ENCODE measurements around the gene SNX8.

SNX8 gene

DNA sequence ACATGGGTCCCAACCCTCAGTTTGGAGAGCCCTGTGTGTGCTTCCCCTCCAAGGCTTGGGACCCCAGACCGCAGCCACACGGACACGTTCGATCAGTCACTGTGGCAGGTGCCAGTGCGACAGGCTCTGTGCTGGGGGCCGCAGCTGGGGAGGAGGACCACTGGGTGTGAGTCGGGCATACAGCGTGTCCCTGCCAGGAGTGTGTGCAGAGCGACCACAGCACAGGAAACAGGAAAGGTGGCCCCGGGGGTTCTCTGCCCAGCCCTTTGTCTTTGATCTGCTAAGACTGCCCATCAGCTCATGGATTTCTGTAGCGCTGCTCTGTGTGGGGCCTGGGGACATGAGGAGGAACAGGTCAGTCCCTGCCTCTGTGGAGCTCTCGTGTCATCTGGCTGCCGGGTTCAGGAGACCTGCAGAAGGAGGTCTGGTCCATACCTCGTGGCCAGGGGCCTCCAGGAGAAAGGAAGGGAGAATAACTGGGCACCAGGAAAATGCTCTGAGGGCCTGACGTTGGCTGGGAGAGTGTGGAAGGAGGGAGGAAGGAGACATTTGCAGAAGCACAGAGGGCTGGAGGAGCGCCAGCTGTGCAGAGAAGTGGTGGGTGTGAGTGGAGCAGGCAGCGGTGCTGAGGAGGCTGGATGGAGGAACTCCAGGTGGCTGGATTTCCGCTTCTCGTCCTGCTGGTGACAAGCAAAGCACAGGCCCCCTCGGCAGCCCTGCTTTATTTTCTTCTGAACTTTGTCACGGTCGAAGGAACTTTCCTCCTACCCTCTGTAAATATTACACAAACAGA is 68.2 kb downstream of the SNX8 start:
- DNase-seq (ENCODE audit: low read depth, low spot score), result peak; percentile 62

DNA sequence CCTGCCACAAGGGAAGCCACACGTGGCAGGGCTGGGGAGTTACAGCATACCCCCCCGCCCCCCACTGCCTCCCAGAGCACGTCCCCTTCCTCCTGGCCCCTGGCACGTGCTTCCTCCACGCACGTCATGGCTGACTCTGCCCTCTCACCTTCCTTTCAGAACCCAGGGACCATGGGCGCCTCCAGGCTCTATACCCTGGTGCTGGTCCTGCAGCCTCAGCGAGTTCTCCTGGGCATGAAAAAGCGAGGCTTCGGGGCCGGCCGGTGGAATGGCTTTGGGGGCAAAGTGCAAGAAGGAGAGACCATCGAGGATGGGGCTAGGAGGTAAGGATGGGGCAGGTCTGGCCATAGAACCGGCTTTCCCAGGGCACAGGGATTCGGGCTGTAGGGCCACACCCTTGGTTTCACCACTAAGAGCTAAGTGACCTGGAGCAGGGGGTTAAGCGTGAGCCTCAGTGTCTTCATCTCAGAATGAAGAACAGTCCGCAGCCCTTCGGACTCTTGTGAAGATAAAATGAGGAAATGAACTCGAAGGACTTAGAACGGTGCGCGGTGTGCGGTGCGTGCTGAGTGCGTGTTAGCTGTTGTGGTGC is 69.7 kb downstream of the SNX8 start:
- DNase-seq (ENCODE audit: low read depth, low spot score), result no peak

DNA sequence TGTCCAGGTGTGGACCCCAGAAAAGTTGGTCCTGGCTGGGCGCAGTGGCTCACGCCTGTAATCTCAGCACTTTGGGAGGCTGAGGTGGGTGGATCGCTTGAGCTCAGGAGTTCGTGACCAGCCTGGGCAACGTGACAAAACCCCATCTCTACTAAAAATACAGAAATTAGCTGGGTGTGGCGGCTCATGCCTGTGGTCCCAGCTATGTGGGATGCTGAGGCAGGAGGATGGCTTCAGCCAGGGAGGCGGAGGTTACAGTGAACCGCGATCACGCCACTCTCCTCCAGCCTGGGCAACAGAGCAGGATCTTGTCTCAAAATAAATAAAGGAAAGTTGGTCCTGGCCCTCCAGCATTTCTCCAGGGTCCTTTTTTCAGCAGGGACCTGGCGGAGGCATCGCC is 70.8 kb downstream of the SNX8 start:
- DNase-seq (ENCODE audit: low read depth, low spot score), result no peak

DNA sequence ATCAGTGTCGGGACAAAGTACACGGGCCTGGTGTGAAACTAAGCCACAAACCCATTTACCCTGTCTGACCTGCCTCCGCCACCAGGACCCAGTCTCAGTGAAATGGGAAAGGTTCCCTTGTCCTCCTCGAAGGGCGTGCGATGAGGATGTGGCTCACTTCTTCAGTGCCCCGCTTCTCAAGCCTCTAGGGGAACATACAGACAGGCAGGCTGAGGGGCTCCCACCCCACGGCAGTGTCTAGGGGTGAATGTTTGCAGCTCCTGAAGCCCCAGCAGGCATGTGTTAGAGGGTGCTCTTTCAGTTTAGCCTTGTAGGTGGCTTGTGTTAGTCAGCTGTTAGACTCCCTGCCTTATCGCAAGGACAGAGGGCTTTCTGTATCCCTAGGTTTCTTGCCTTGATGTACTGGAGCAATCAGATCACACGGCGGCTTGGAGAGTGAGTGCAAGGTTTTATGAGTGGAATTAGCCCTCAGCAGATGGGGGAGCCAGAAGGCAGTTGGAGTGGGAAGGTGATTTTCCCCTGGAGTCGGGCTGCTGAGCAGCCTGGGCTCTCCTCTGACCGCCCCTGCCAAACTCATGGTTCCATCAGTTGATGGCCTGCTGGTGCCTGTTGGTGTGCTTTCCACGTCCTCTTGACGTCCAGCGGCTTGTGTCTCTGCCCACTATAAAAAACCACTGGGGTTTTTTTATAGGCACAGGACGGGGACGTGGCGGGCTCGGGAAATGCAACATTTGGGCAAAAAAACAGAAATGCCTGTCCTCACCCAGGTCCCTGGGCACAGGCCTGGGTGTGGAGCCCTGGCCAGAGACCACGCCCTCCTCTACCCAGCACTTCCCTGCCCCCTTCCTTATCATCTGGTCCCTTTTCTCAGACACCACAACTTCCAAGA is 71.5 kb downstream of the SNX8 start:
- DNase-seq (ENCODE audit: low read depth, low spot score), result peak; percentile 37

DNA sequence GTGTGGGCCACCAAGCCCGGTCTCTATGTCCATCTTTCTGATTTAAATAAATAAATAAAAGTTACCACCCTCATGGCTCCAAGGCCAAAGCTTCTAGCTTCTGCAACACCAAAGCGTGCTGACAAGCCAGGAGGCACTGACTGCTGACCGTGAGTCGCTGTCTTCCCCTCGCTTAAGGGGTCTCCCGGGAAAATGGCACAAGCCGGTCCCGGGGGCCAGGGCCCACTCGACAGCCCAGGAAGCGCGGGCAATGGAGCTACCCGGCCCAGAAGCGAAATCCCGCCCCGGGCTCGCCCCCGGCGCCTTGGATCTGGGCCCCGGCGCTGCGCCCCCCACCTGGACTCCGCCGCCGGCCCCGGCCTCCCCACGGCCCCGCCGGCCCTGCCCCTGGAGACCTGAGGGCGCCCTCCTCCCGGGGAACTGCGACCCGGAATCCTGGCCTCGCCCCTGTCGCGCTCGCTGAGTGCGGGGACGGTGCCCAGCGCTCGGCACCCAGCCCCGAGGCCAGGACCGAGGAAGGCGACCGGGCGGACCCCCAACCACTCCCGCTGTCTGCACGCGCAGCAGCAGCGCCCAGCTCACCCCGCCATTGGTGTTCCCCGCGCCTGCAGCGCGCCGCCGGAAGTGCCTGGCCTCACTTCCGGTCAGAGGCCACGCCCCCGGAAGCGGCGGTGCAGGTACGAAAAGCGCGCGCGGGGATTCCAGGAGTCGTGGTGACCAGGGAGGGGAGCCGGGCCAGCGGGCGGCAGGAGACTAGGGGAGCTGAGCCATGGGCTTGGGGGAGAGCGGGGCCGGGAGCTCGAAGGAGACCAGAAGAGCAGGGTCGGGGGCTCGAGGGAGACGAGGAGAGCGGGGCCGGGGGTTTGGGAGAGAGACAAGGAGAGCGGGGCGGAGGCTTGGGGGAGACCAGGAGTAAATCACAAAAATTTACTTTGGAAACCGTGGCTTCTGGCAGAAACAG is 72.4 kb downstream of the SNX8 start, which contains the start of the genes MRM2 and NUDT1:
Gene MRM2, minus strand, starts transcription at position 626 of the 961 bp plus-strand sequence. Its CDS starts 36 bp downstream, at position 590.
Gene NUDT1, plus strand, starts transcription at position 647 of the 961 bp plus-strand sequence. CDS start 2,349 bp downstream, outside the sequence.
- peak; percentile 85 for DNase-seq (ENCODE audit: low read depth, low spot score)

DNA sequence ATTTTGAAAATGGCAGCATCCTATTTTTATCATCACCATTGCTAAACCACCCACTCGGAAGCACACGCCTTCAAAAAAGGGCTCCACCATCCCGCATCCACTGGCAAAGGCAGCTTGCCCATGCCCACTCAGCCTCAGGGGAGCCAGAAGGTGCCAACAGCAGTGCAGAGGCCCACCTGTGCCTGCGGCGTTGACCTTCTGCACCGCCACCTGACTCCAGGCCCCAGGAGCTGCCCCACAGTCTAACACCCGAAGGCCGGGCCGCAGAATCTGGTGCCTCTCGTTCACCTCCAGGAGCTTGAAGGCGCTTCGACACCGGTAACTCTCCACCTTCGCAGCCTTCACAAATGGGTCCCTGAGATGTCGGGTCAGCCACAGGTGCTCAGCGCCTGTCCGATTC is 75.0 kb downstream of the SNX8 start:
- DNase-seq (ENCODE audit: low read depth, low spot score), result no peak

DNA sequence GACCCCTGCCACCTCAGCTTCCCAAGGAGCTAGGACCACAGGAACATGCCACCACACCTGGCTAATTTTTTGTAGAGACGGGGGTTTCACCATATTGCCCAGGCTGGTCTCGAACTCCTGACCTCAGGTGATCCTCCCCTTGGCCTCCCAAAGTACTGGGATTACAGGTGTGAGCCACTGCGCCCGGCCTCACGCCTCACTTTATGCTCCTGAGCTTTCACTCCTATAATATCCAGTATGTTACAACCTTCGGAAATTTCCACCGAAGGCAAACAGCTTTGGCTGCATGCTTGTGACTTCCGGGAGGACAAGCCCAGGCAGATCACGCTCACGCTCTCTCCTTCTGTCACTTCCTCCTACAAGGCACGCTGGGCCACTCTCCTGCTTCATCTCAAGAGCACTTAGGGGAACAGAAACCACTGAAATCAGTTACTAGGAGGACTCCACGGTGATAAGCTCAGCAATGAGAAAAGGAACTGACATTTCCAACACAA is 77.1 kb downstream of the SNX8 start:
- DNase-seq (ENCODE audit: low read depth, low spot score), result no peak

DNA sequence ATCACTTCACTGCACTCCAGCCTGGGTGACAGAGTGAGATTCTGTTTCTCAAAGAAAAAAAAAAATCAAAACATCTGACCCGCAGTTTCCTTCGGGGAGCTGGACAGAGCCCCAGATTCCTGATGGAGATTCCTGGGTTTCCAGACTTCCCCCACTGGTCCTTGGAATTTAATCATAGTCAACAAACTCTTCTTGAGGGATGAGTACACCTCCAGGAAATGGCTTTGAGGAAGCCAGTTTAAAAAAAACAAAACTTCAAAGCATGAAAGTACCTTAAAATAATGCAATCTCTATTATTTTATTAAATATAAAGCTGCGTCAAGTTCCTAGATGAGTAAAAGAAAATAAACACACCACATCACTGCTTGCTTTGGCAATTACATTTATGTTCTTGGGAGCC is 80.3 kb downstream of the SNX8 start:
- DNase-seq (ENCODE audit: low read depth, low spot score), result no peak

DNA sequence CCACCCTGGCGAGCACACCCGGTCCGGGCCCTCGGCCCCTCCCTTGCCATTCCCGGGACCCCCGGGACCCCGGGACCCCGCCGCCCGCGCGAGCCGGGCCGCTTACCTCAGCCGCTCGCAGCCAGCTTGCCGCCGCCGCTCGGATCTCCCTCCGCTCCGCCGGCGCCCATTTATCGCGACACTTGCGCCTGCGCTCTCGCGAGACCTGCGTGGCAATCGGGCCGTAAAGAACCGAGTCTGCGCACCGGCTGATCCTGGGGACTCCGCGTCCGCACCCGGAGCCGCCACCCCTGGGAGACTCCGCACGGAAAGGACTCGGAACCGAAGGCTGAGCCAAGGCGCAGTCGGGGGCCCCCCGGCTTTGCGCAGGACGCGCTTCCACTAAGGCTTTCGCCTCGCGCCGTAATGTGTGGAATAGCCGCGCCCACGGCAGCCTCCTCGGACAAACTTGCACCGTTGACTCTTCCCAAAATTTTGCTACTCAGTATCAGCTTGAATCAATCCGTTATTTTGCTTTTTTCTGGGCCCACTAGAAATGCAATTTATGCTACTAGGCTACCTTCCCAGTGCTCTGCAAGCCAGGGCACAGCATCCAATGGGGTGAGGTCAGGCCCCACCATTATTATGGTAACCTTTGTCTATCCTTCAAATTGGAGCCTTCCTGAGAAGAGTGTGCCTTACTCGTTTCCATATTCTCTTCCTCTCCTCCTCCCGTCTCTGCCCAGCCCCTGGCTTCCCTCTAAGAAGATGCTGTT is 81.3 kb downstream of the SNX8 start, which contains the start of gene MAD1L1:
Gene MAD1L1, minus strand, starts transcription at position 180 of the 755 bp plus-strand sequence. CDS start 2,812 bp downstream, outside the sequence.
- peak; percentile 89 for DNase-seq (ENCODE audit: low read depth, low spot score)

DNA sequence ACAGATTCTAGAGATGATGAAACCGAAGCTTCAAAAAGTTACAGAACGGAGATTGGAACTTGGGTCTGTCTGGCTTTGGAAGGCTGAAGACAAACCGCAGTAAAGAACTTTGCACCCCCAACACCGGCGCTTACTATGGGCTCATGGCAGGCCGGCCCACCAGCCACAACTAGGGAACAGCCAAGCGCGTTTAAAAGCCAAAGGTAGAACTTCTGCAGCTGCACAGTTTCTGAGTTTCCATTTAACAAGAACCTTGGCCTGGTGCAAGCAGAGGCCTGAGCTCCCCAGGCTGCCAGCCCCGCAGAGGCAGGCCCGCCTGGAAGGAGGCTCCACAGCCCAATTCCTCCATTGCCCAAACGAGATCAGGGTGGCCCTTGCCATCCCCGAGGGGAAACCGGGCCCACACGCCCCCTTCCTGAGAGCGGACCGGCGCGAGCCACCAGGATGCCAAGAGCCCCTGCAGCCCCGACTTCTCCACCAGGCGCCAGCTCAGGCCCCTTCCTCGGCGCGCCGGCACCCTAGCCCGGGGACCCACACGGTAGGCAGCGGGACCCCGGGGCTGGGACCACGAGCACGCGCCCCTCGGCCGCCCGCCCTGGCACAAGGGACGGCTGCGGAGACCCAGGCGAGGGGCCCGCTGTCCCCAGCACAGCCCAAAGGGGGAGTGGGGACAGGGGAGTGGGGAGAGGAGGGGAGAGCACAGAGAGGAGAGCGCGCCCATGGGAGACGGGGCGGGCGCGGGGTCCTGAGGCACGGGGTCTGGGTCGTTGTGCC is 82.1 kb downstream of the SNX8 start:
- DNase-seq (ENCODE audit: low read depth, low spot score), result peak; percentile 39

DNA sequence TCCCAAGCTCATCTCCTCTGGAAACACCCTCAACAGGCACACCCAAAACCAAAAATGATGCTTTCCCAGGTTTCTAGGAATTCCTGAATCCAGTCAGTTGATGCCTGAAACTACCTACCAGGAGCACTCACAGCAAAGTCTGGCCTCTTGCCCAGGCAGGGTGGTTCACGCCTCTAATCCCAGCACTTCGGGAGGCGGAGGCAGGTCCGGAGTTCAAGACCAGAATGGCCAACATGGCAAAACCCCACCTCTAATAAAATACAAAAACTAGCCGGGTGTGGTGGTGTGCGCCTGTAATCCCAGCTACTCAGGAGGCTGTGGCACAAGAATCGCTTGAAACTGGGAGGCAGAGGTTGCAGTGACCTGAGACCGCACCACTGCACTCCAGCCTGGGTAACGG is 83.4 kb downstream of the SNX8 start:
- no peak for DNase-seq (ENCODE audit: low read depth, low spot score)

DNA sequence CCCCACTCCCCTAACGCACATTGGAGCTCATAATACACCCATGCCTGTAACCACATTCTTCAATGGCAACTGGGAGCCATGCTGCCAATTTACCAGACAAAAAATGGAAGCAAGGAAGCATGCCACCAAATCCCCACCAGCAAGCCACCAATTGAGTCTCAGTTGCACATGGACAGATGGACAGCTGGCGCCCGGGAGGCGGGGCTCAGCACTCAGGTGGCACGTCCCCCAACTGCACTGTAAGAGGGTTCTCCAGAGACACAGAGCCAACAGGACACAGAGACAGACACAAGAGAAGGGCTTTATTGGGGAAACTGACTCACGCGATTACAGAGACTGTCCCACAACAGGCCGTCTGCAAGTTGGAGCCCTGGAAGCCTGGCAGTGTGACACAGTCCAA is 84.0 kb downstream of the SNX8 start:
- DNase-seq (ENCODE audit: low read depth, low spot score), result no peak

DNA sequence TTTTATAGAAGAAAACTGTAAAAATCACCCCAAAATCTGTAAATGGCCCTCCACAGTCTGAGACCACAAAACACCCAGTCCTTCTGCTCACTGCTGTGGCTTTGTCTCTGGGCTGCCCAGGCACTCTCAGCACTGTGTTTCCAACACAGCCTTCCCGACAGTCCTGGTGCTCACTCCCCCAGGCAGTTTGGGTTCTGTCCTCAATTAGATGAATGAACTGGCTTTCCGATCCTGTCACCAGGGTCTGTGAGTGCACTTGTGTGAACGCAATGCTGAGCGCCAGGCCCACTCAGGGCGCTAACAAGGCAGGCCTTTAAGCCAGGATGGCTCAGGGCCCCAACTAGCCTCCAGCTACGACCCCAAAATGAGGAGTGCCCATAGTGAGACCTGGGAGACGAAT is 84.8 kb downstream of the SNX8 start:
- DNase-seq (ENCODE audit: low read depth, low spot score), result no peak

DNA sequence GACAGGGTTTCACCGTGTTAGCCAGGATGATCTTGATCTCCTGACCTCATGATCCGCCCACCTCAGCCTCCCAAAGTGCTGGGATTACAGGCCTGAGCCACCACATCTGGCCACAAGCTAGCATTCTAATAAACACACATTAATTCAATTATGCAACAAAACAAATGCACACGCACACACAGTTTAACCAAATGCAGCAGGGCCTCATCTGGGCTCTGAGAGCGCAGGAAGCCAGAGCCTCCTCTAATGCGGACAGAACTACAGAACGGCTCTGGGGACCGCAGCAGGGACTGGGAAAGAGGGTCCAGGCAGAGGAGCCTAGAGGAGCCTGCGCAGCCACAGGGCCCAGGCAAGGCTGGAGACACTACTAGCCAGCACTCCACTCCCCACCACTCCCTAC is 85.3 kb downstream of the SNX8 start:
- DNase-seq (ENCODE audit: low read depth, low spot score), result no peak

DNA sequence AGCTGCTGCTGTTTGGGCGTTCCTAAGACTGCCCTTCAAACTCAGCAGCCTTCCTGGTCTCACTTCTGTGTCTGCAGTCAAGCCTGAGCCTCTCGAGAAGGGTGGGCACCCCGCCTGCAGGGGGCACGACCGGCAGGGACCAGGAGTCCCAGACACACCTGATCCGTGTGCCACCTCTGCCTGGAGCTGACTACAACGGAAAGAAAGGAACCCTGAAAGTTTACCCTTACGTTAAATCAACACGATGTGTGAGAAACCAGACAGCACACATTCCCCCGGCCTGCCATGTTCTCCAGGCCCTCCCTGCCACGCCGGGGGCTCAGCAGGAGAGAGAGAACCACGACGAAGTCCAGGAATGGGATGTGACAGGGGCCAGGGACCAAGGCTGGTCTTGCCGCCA is 86.5 kb downstream of the SNX8 start:
- no peak for DNase-seq (ENCODE audit: low read depth, low spot score)

DNA sequence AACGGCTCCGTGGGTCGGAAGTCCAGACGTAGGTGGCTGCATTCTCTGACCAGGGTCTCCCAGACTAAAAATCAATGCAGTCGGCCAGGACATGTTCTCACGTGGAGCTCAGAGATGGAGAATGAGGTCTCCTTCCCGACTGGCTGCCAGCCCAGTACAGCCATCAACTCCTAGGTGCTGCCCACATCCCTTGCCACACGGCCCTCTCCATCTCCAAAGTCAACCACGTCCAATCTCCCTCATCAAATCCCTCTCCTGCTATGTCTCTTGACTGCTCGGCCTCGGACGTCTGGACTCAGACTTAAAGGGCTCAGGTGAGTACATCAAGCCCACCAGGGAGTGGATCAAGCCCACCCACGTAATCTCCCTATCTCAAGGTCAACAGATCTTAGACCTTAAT is 88.4 kb downstream of the SNX8 start:
- DNase-seq (ENCODE audit: low read depth, low spot score), result no peak

DNA sequence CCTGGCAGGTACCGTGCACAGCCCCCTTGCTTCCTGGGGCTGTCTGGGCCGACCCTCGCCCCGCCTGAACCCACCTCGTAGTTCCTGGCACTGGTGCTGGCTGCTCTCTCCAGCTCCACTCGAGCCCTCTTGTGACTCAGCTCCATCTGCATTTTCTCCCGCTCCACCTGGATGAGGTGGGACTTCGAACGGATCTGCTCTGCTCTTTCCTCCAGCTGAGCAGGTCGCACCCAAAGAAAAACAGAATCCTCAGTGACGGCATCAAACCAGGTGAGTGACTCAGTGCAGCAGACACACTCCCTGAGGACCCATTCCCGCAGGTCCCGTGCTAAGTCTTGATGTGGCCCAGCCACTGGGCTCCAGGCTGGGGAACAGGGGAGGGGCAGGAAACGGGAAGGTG is 88.9 kb downstream of the SNX8 start:
- DNase-seq (ENCODE audit: low read depth, low spot score), result no peak

DNA sequence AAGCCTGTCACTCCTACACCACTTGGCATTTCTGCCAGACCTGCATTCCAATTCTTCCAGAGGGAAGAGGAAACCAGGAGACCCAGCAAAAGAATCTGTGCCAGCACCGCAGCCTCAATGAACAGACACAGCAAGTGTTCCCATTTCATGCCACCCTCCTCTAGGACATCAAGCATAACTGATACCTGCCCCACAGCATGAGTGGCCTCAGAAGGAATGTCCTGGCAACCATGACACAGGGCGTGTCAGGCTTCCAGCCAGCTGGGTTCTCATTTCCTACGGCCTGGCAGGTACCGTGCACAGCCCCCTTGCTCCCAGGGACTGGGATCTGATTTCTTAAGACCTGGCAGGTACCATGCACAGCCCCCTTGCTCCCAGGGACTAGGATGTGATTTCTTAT is 89.3 kb downstream of the SNX8 start:
- DNase-seq (ENCODE audit: low read depth, low spot score), result no peak

DNA sequence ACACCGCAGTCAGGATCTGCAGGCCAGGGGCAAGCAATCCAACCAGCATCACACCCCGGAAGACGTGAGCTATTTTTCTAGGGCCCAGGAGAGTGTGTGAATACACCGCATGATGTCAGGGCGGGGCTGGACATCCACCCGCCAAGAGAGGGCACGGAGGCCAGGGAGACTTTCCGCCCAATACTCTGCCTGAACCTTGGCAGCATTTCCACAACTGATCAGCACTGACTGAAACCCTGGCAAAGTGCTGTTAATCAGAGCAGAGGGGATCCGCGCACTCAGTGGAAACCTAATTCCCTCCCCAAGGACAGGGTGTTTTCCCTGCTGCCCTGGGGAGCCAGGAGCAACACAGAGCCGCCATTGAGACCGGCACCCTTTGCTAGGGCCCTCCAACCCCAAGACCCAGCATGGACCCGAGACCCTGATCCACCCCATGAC is 89.7 kb downstream of the SNX8 start:
- DNase-seq (ENCODE audit: low read depth, low spot score), result no peak

Measured in ELF-1 (cell line).